Activated CD8-positive, alpha-beta memory T cell treated with anti-CD3 and anti-CD28 coated beads, Interleukin-2, amount 50 U/mL, for 48 hours (primary cell): ENCODE results near the gene TCAP.

Experiments
- DNase-seq: peaks from one replicate; pipeline ENCODE4 v3.0.0-alpha.2; 2020

TCAP gene

GRCh38 chr17:39652587-39653315, 12.4 kb upstream of the TCAP start:
- no peak for DNase-seq

GRCh38 chr17:39653316-39653661, 11.9 kb upstream of the TCAP start:
- no peak for DNase-seq

DNA sequence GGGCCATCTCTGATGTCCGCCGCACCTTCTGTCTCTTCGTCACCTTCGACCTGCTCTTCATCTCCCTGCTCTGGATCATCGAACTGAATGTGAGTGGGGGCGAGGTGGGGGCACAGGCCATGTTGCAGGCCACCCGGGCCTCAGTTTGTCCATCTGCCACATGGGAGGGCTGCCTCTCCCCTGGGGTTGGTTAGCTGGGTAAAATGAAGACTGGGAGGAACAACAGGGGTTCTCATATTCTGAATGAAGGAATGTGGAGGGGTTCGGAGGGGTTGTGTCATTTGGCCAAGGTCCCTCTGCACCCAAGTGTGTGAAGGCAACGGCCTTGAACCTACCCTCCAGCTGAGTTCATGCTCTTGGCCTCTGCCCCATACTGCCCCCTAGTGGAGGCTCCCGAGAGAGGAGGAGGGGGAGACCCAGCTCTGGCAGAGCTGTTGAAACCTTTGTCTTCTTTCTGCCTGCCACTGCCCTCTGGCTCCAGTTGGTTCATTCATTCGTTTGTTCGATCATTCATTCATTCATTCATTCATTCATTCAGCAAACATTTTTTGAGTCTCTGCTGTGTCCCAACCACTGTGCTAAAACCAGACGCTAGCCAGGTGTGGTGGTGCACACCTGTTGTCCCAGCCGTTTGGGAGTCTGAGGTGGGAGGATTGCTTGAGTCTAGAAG, 11.4 kb upstream of the TCAP start:
- peak; percentile 97 for DNase-seq

- no peak for DNase-seq
Measured at GRCh38 chr17:39655105-39655504, 10.0 kb upstream of the TCAP start.

GRCh38 chr17:39658346-39658745, 6.8 kb upstream of the TCAP start:
- DNase-seq, result no peak

GRCh38 chr17:39658760-39659159, 6.4 kb upstream of the TCAP start:
- DNase-seq, result no peak

DNA sequence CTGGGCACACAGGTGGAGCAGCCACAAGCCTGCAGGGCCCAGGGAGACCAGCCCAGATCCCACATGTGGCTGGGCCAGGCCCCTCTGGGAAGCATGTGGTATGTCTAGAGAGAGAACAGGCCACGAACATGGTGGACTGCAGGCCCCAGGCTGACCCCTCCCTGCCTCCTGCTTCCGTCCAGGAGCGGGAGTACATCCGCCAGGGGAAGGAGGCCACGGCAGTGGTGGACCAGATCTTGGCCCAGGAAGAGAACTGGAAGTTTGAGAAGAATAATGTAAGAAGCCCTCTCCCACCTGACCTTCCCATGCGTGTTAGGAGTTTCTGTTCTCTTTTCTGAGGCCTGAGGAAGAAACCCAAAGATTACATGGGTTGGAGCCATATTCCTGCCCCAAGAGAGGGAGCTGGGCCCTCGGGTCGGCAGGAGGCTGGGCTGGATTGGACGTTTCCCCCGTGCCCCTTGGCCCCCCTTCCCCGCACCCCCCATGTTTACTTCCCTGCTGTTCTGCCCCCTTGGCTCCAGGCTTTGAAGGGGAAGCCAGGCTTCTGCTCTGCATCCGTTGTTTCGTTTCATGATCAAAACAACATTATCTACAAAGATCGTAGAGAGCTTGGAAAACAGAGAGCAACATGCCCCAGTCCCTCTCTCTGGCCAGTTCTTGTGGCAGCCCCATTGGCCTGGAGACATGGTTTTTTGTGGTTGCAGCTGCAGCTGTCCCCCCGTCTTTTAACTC, 5.7 kb upstream of the TCAP start:
- DNase-seq, result no peak

DNA sequence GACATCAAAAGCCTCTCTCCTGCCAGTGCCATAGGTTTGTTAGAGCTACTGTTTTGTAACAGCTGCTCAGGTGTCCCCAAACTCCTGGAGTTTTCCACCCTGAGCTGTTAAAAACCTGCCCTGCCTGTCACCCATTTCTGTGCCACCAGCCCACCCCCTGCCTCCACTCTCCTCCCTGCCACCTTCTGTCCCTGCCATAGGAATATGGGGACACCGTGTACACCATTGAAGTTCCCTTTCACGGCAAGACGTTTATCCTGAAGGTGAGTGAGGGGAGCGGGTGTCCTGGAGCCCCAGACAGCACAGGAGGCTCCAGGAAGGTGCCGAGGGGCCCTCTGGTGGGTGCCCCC, 5.2 kb upstream of the TCAP start:
- no peak for DNase-seq

DNA sequence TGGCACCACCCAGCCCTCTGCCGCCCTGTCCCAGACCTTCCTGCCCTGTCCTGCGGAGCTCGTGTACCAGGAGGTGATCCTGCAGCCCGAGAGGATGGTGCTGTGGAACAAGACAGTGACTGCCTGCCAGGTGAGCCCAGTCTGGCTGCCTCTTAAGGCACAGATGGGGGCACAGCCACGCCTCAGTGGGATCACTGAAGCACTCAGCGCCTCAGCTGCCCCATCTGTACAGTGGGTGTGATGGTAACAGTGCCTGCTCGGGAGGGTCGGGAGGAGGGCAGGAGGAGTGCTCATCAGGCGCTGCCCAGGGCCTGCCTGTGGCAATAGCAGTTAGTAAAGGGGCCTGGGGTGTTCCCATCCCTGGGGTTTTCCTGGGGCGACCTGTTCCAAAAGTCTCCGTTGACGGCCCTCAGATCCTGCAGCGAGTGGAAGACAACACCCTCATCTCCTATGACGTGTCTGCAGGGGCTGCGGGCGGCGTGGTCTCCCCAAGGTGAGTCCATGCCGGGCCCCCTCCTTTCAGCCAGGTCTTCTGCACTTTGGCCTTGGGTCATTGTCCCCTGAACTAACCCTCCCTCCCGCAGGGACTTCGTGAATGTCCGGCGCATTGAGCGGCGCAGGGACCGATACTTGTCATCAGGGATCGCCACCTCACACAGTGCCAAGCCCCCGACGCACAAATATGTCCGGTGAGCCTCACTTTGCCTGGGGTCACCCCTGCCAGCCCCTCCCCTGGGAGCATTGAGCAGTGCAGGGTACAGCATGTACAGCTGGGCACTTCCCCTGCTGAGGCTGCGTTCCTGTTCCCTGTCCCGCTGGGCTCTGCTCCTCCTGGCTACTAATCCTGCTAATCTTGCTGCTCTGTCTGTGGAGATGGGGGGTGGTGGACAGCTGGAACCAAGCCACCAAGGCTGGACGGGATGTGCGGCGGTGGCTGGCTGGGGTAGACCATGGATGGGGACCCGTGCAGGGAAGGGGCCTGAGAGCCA, 4.5 kb upstream of the TCAP start:
- DNase-seq, result no peak

GRCh38 chr17:39661744-39662541, 3.2 kb upstream of the TCAP start:
- no peak for DNase-seq

DNA sequence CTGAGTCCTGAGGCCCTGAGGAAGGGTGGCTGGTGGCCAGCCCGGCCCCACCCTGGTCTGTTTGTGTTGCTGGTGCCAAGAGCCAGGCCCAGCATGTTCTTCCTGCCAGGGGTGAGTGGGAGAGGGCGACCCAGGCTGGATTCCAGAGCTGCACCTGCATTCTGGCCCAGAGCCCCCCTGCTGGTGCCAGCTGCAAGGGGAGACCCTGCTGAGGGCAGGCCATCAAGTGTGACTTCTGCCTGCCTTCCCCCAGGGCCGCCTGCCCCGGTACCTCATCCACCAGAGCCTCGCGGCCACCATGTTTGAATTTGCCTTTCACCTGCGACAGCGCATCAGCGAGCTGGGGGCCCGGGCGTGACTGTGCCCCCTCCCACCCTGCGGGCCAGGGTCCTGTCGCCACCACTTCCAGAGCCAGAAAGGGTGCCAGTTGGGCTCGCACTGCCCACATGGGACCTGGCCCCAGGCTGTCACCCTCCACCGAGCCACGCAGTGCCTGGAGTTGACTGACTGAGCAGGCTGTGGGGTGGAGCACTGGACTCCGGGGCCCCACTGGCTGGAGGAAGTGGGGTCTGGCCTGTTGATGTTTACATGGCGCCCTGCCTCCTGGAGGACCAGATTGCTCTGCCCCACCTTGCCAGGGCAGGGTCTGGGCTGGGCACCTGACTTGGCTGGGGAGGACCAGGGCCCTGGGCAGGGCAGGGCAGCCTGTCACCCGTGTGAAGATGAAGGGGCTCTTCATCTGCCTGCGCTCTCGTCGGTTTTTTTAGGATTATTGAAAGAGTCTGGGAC, 2.4 kb upstream of the TCAP start:
- no peak for DNase-seq

GRCh38 chr17:39663340-39663687, 1.8 kb upstream of the TCAP start:
- DNase-seq, result no peak

DNA sequence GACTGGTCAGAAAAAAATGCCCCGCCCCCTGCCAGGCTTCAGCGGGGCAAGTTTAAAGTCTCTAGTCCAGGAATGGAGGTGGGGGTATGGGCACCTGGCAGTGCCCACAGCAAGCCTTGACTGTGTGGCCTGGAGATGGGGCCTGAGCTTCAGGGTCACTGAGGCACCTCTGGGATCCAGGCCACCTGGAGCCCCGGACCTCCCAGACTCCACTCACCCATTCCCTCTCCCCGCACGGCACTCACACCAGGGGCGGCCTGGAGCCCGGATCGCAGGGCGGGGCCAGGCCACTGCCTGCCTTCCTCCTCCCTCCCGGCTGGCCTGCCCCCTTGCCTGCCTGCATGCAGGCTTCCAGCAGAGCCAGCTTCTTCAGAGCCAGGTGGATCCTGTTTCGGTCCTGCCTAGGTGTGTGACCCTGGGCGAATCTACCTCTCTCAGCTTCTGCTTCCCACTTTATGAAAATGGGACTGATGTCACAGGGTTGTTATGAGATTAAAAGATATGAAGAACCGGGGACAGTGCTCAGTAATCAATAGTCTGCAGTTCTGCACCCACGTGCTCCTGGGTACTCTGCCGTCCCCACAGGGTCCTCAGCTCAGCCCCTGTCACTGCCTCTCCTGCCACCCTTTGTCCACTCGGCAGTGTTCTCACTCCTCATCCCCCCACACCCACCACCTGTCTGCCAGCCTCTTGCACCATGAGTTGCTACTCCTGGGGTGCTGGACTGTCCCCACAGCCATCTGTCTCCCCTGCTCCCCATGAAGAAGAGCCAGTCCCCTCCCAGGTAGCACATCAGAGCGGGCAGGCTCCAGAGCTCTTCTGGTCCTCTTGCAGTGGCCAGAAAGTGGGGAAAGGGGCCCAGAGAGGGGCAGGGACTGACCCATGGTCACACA, 1.2 kb upstream of the TCAP start:
- no peak for DNase-seq

DNA sequence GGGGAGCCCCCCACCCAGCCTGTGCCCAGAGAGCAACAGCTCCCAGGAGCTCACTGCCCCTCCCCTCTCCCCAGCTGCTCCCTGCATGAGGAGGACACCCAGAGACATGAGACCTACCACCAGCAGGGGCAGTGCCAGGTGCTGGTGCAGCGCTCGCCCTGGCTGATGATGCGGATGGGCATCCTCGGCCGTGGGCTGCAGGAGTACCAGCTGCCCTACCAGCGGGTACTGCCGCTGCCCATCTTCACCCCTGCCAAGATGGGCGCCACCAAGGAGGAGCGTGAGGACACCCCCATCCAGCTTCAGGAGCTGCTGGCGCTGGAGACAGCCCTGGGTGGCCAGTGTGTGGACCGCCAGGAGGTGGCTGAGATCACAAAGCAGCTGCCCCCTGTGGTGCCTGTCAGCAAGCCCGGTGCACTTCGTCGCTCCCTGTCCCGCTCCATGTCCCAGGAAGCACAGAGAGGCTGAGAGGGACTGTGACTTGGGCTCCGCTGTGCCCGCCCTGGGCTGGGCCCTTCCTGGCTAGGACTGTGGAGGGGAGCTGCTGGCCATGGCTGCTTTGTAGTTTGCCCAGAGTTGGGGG, 584 bp downstream of the TCAP start:
- DNase-seq, result no peak

DNA sequence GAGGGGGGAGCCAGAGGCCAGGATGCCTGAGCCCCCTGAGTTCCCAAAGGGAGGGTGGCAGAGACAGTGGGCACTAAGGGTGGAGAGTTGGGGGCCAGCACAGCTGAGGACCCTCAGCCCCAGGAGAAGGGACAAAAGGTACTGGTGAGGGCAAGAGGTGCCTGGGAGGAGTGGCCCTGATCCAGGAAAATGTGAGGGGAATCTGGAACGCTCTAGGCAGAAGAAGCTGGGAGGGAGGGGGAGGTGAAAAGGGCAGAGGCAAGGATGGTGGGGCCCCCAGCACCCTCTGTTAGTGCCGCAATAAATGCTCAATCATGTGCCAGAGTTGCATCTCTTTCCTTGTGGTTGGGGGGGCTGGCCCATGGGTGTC, 1.1 kb downstream of the TCAP start:
- DNase-seq, result no peak

DNA sequence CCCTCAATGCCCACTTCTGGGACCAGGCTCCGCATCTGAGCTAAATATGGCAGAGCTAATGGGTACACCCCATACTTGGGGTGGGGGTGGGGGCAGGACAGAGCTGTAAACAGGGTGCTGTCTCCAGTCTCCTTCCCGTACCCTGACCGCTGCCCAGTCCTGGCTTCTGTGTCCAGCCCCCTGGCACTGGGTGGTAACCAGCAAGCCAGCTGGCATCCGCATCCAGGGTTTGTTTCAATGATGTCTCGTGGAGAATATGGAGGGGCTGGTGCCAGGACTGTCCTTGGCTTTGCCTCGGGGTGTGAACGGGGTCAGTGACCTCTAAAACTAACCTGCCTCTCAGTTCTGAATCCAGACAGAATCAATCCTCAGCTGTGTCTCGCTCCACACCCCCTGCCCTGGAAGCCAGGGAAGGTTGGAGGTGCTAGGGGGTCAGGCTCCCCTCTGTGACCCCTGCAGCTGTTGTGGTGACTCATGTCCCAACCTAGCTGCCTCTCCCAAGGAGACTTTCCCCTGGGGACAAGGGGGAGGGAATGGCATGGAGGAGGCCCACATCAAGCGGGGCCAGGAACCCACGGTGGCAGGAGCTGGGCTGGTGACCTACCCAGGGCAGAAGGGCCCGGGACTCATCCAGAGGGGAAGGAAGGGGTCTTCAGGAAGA, 1.6 kb downstream of the TCAP start:
- DNase-seq, result no peak

- DNase-seq, result peak; percentile 69
Measured at GRCh38 chr17:39667262-39667944, 2.3 kb downstream of the TCAP start.
